BE2C (cell line): Measurements from ENCODE around the gene CSGALNACT2.

ENCODE experiments used
- DNase-seq: peaks from one replicate; pipeline ENCODE4 v3.0.0-alpha.2; 2020
- H3K27me3 ChIP-seq: fragments of 250-450 bp; sonication (Bioruptor Pico); 2 replicates; pipeline ENCODE4 v1.5.1; 2020; ENCODE audit warnings: mild to moderate bottlenecking
- H3K36me3 ChIP-seq: fragments of 250-450 bp; sonication (Bioruptor Pico); 2 replicates; pipeline ENCODE4 v1.5.1; 2020; ENCODE audit warnings: mild to moderate bottlenecking
- H3K4me1 ChIP-seq: fragments of 250-450 bp; sonication (Bioruptor Pico); 2 replicates; pipeline ENCODE4 v1.5.1; 2020
- H3K4me3 ChIP-seq: 2 replicates; pipeline ENCODE4 v1.5.1; 2011; ENCODE audit warnings: low read depth, low read length
- H3K9me3 ChIP-seq: fragments of 250-450 bp; sonication (Bioruptor Pico); 2 replicates; pipeline ENCODE4 v1.5.1; 2020
- CTCF ChIP-seq: IDR thresholded peaks from 2 replicates; pipeline ENCODE4 v1.5.1; 2012; ENCODE audit warnings: mild to moderate bottlenecking, low read depth, low read length

The CSGALNACT2 gene

DNA sequence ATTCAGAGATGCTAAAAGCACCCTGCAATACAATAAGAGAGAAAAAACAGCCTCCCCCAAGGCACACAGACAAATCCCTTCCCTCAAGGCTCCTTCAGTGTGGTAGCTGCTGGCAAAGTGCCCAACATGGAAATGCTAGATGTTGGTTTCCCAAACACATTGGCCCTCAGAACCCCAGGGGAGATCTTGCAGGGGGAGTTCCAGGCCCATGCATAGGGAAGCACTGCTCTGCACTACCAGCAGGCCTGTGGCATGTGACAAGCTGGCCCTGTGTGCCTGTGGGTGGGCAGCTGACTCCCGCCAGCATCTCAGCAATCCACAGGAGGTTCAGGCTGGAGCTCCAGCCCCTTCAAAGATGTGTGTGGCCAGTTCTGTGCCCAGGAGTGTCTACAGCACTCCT is 16.8 kb upstream of the CSGALNACT2 start:
- no peaks in the 10 kb centered on the region; the same call in 1 of the 2 replicates for H3K4me1 ChIP-seq
- no peak for TF ChIP-seq CTCF
- H3K27me3 ChIP-seq: no peaks in the 10 kb centered on the region
- no peak for DNase-seq
- no peak overlapping the region for H3K4me3 ChIP-seq
- H3K36me3 ChIP-seq: peaks cover 100% of the 10 kb centered on the region
- no peaks in the 10 kb centered on the region for H3K9me3 ChIP-seq

DNA sequence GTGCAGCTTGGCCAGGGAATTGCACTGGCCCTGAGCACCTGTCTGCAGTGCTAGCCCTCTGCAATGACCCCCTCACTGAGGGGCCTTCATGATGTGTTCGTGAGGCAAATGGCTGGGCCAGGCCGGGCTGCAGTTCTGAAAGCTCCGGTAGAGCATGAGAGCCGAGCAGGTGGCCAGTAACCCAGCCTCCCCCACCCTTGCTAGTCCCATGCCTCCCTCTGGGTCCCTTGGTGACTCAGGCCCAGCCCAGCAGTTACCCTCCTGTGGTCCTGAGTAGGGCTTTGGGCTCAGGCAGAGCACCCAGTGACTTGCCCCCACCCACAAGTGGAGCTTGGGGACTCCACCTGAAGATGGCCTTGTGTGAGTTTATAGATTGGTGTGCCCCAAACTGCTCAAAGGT is 16.1 kb upstream of the CSGALNACT2 start:
- H3K27me3 ChIP-seq: no peaks in the 10 kb centered on the region

DNA sequence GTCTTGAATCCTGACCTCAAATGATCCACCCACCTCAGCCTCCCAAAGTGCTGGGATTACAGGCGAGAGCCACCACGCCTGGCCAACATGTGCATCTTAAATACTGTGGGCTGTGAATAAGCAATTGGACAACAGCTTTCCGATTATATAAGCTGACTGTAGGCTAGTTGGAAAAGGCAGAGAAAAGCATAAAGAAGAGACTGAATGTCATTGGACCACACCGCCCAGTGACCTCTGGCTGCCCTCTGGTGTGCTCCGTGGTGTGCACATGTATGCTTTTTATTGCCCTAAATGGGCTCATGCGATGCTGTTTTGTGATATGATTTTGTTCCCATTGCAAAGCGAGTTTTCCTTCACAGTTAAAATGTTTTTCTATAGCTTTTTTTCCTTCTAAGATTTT is 15.4 kb upstream of the CSGALNACT2 start:
- no peak for TF ChIP-seq CTCF
- peaks cover 100% of the 10 kb centered on the region for H3K36me3 ChIP-seq
- DNase-seq: no peak
- no peaks in the 10 kb centered on the region for H3K27me3 ChIP-seq
- no peaks in the 10 kb centered on the region; the same call in 1 of the 2 replicates for H3K4me1 ChIP-seq
- H3K9me3 ChIP-seq: no peaks in the 10 kb centered on the region
- no peak overlapping the region for H3K4me3 ChIP-seq

More for the DNA sequence above, 16.1 kb upstream of the CSGALNACT2 start:
- Histone ChIP-seq H3K9me3 (no peaks in the 10 kb centered on the region), H3K4me3 (no peak overlapping the region), H3K36me3 (peaks cover 100% of the 10 kb centered on the region), H3K4me1 (no peaks in the 10 kb centered on the region; the same call in 1 of the 2 replicates)
- TF ChIP-seq CTCF: no peak
- DNase-seq: no peak

DNA sequence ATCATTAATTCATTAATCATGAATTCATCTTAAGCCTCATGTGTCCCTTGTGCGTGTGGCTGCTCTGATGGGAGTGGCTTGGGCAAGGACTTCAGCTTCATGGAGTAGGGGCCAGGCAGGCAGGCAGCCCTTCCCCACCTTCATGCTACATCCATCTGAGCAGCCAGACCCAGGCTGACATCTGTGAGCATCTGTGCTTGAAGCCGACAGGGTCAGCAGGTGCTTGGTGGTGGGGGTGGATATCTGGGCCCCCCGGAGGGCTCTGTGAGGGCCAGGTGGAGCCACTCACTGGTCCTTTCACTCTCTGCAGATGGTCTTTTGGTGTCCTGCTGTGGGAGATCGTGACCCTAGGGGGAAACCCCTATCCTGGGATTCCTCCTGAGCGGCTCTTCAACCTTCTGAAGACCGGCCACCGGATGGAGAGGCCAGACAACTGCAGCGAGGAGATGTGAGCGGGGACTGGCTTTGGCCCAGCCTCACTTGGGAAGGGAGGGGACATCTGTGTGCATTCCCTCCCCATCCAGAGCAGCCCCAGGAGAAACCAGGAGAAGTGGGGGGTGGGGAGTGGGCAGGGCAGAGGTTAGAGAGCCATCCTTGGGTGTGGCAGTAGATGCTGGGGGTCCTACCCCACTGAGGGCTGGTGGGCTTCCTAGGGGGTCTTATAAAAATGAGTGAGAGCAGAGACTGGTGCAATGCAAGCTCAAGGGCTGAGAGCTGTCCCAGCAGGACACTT is 14.7 kb upstream of the CSGALNACT2 start:
- no peak for DNase-seq
- Histone ChIP-seq H3K36me3 (peaks cover 100% of the 10 kb centered on the region), H3K27me3 (no peaks in the 10 kb centered on the region), H3K4me1 (no peaks in the 10 kb centered on the region), H3K9me3 (no peaks in the 10 kb centered on the region), H3K4me3 (no peak overlapping the region)
- no peak for TF ChIP-seq CTCF

DNA sequence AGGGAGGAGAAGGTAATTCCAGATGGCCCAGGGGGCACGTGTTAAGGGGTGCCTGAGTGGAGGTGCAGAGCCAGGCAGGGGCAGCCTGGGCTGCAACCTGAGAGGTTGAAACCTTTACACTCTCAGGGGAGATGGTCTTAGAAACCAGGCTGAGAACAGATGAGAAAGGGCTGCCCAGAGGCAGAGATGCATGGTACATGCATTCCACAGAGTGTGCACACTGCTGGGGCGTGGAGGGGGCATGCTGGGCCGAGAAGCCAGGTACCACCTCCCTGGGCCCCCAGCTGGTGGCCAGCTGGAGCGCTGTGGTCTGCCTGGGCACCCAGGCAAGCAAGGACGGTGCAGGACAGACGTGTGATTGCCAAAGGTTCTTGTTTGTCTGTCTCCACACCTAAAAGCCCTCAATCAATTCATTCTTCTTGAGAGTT is 14.1 kb upstream of the CSGALNACT2 start:
- no peaks in the 10 kb centered on the region for H3K4me1 ChIP-seq
- H3K36me3 ChIP-seq: peaks cover 100% of the 10 kb centered on the region
- no peak for TF ChIP-seq CTCF
- H3K4me3 ChIP-seq: no peak overlapping the region
- H3K9me3 ChIP-seq: no peaks in the 10 kb centered on the region
- DNase-seq: no peak
- H3K27me3 ChIP-seq: no peaks in the 10 kb centered on the region

DNA sequence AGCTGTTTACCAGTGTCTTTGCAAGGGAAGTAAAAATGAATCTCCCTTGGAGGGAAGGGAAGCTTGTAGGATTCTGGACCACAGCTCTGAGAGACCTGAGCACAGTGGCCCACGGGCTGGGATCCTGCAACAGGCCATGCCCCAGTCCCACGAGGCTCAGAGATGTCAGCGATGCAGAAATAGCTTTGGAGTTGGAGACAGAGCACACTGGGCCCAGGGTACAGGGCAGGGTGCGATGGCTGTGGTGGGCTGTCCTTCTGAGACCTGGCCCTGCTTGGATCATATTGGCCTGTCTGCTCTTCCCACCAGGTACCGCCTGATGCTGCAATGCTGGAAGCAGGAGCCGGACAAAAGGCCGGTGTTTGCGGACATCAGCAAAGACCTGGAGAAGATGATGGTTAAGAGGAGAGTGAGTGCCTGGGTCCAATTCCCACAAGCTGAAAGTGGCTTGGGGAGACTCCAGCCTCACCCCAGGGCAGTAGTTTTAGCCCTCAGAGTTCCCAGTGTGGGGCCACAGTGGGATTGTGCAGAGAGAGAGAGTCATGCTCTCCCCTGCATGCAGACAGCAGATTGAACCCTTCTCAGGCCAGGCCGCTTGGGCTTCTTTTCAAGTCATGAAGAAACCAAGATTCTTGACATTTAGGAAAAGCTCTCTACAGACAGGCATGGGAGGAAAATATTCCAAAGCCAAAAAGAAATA is 13.5 kb upstream of the CSGALNACT2 start:
- Histone ChIP-seq H3K4me1 (no peaks in the 10 kb centered on the region), H3K36me3 (peaks cover 100% of the 10 kb centered on the region), H3K9me3 (no peaks in the 10 kb centered on the region), H3K27me3 (no peaks in the 10 kb centered on the region), H3K4me3 (no peak overlapping the region)
- DNase-seq: no peak
- TF ChIP-seq CTCF: no peak
